ENCODE results near the gene IYD. TPM values are rescaled to one million over a fixed set of nuclear protein-coding genes. Genes with fewer than 3 reads are reported as not detected.

Gene IYD, protein sequence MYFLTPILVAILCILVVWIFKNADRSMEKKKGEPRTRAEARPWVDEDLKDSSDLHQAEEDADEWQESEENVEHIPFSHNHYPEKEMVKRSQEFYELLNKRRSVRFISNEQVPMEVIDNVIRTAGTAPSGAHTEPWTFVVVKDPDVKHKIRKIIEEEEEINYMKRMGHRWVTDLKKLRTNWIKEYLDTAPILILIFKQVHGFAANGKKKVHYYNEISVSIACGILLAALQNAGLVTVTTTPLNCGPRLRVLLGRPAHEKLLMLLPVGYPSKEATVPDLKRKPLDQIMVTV
- 0.01 to 0.07 TPM (median 0.02 TPM) in 3 of 5 replicates, not detected in the others for total RNA-seq (2022; extraction: Qiagen RNA extraction; ENCODE audit: low read depth)

DNA sequence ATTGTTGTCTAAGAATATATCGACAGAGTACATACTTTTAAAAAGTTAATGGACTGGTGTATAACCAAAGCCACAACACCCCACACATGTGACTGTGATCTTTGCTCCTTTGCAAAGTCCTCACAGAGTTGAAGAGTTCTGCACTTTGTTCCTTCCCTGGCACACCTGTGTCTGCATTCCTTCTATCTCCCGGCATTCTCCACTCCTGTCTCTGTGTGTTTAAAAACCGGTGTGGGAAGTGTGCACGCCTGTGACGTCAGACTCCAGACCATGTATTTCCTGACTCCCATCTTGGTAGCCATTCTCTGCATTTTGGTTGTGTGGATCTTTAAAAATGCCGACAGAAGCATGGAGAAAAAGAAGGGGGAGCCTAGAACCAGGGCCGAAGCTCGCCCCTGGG lies at the start of gene IYD:
Gene IYD, plus strand, starts transcription at position 251 of the 400 bp plus-strand sequence. Its CDS starts 20 bp downstream, at position 271.

Other genes with a start within 250 kb of the IYD start
- 0.53 to 1.4 TPM (median 0.78 TPM) in 5 replicates for gene PPP1R14C, start 226.0 kb upstream of the IYD start, total RNA-seq (2022; extraction: Qiagen RNA extraction; ENCODE audit: low read depth)
- gene PLEKHG1, start 230.9 kb downstream of the IYD start, total RNA-seq (2022; extraction: Qiagen RNA extraction; ENCODE audit: low read depth): 0.33 to 0.90 TPM (median 0.50 TPM) in 5 replicates

All from A549 treated with DMSO at 1 μM for 4 hours (cell line).